HG02943 (cell line): ENCODE measurements around the gene ATP13A2.

Experiments
- ATAC-seq: cut with Tn5 transposase; IDR thresholded peaks from one replicate; pipeline ENCODE4 v1.9.1; 2021; ENCODE audit warnings: mild to moderate bottlenecking, low read depth, moderate library complexity; ENCODE audit not compliant: unreplicated experiment

ATP13A2 gene

DNA sequence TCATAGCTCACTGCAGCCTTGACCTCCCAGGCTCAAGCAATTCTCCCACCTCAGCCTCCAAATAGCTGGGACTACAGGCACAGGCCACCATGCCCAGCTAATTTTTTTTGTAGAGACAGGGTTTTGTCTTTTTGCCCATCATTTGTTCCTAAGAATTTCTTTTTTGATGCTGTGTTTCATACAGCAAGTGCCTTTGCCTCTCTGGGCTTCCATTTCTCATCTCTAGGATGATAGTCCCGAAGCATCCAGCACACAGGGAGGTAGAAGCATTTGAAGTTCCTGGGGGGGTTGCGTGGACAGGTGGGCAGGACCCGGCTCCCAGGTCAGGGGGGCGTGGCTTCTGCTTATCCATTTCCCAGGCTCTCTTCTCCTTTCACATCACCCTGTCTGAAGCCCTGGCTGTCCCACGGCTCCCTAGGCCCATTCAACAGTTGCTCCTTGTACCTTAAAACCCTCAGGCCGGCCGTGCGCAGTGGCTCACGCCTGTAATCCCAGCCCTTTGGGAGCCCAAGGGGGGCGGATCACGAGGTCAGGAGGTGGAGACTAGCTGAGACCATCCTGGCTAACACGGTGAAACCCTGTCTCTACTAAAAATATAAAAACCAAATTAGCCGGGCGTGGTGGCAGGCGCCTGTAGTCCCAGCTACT, 3.4 kb downstream of the ATP13A2 start:
- no peak for ATAC-seq

DNA sequence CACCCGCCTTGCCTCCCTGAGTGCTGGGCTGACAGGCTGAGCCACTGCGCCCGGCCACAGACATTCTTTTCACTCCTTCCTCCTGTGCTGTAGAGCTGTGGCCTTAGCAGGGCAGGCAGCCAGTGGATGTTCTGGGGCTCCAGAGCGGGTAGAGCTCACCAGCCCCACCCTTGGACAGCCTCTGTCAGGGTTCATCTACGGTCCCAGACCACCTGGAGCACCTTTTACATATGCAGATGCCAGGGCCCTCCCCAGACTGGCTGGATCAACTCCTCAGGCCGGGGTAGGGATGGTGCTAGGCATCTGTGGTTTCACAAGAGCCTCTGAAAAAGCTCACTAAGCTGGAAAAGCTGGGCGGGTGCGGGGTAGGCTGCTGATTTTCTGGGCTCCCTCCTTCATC, 4.6 kb downstream of the ATP13A2 start:
- no peak for ATAC-seq

DNA sequence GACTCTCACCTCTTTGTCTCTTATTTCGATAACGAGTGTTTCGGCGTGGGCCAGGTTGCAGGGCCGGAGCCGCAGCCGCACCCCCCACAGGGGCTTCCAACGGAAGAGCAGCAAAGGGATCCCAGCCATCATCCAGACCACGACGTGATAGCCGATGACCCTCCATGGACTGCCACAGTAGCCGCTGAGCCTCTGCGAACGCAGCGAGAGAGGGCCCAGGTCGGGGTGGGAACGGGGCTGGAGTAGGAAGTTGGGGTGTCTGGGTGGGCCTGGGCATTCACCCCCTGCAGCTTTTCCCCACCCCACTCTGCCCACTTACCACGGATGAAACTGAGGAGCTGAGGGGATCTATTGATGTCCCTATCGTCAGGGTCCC, 6.4 kb downstream of the ATP13A2 start:
- ATAC-seq, result no peak

DNA sequence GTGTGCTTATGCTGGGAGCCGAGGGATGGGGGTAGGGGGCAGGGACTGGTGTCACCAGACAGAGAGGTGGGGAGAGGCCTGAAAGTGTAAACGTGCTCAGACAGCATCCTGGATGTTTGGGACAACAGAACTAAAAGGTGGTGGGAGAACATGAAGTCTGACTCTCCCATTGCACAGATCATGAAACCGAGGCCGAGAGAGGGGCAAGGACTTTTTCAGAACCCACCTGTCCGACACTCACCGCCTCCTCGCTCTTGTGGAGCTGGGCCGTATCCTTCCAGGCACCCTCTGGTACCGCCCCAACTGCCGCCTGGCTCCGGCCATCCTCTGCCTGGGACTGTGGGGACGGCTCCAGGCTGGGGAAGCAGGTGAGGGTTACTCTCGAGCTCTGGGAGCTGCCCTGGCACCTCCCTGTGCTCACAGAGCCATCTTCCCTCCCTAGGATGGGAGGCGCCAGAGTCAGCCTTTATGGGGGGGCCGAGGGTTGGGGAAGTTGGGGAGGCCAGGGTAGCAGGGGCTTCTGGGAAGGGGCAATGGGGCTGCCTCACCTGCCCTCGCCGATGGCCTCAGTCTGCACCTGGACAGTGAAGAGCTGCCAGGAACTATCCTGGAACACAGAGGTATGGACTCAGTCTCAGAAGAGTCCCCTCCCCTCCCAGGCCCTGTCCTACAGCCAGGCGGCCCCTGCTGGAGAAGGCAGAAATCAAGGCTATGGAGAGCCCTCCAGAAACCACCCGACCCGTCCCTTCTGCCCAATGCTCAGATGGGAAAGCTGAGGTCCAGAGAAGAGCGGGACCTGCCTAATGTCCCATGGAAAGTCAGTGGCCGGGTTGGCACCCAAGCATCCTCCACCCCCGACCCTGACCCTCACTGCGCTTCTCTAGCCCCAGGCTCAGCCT, 7.0 kb downstream of the ATP13A2 start:
- ATAC-seq, result no peak

DNA sequence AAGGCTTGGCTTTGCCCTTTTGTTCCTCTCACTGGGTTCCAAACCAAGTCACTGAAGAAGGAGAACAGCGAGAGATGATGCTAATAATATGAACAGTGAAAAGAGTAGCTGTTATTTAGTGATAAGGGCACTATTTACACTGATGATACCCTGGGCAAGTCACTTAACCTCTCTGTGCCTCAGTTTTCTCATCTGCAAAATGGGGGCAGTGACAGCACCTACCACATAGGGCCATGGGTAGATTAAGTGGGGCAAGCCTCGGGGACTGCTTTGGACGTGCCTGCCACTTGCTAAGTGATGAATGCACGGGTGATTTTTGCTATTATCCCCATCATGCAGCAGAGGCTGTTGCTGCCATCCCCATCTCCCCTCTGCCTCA, 9.2 kb downstream of the ATP13A2 start:
- ATAC-seq, result no peak

DNA sequence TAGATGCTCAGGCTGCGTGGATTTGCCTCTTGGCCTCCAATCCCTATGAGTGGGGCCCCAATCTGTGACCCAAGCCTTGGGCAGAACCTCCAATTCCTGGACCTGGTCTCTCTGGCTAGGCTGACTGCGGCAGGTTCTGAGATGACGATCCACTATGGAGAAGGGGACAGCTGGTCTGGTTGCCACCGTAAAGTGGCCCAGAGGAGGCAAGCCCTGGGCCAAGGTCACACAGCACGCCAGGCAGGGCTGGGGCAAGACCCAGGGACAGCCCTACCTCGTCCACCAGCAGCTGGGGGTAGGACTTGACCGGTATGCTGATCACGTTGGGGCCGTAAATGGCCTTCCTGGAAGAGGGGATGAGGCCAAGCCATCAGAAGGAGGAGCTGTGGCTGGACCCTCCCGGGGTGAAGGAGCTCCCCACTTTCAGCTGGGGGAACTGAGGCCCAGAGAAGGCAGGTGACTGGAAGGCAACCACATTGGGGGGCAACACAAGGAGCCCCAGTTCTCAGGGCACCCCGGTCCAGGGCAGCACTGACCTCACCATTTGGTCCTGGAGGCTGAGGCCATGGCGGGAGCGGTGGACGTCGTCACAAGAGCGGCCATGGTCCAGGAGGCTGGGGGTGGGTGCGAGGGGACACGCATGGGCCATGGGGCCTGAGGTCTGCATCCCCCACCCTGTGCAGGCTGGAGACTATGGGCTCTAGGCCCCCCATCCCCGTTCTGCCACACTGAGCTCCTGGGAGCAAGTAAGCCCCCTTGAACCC, 9.8 kb downstream of the ATP13A2 start:
- ATAC-seq, result no peak

DNA sequence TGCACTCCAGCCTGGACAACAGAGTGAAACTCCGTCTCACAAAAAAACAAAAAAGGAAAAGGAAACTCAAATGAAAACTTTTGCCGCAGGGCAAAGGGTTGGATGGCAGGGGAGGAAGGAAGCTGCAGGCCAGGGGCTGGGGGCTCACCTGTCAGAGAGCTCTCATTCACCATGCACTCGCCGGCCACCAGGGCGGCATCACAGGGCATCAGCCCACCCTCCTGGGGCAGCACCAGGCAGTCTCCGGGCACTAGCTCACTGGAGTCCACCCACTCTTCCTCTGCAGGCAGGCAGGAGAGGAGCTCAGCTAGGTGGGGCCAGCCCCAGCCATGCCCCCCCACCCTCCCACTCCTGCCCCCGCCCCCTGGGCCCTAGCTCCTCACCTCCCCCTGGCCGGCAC, 11.9 kb downstream of the ATP13A2 start:
- no peak for ATAC-seq

DNA sequence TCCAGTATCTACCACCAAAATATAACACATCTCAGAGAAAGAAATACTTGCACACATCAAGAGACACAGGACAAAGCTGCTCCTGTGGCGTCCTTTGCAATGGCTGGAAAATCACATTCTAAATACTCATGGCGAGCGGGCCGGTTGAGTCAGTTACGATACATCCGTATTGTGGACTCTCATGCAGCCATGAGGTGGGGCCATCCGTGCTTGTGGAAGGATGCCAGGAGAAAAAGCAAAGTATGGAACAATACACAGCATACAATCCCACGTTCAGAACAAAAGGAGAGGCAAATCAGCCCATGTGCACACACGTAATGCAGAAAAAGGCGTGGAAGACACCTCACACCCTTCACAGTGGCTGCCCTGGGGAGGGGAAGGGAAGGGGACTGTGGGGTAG, 13.1 kb downstream of the ATP13A2 start:
- ATAC-seq, result no peak

DNA sequence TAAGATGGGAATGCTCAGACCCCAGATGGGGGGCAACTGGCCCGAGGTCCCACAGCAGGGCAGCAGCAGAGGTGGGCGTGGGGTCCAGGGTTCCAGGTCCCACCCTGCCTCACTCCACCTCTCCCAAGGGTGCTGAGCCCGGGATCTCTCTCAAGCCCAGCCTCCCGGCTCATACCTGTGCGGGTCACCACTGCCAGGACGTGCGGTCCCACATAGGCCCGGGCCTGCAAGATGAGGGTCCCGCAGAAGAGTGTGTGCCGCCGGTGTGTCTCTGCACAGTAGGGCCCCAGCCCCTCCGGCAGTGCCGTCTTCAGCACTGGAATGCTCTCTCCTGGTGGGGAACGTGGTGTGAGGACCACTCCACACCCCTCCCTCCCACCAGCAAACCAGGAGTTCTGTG, 14.9 kb downstream of the ATP13A2 start:
- ATAC-seq, result no peak

DNA sequence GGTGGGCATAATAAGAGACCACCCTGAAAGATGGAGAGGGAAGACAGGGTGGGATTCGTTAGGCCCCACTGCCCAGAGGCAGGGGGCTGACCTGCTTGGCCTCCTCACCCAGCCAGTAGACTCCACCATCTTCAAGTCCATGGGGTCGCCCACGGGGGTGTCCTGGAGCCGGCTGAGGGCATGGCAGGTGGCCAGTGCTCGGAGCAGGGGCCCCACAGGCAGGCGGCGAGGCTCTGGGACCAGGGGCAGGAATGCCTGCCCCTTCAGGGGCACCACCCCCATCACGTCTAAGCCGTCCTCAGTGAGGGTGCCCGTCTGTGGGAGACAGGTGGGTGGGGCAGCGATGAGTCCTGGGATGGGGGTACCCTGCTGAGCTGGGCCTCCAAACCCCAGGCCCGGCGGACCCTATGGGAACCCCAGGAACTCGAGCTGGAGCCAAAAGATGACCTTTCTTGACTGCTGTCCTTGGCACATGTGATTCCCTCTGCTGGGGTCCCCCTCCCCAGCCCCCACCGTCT, 18.1 kb downstream of the ATP13A2 start:
- no peak for ATAC-seq

DNA sequence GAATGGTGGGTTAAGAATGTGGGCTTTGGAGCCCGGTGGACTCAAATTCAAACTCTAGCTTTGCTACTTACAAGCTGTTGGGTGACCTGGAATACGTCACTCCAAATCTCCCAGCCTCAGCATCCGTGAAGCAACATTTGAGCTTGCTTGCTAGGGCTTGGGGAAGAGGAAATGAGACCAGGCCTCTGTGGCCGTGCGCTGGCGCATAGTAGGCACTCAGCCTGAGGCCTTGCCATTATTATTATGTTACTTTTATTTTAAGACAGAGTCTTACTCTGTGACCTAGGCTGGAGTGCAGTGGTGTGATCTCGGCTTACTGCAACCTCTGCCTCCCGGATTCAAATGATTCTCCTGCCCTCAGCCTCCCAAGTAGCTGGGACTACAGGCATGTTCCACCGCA, 19.1 kb downstream of the ATP13A2 start:
- ATAC-seq, result no peak

DNA sequence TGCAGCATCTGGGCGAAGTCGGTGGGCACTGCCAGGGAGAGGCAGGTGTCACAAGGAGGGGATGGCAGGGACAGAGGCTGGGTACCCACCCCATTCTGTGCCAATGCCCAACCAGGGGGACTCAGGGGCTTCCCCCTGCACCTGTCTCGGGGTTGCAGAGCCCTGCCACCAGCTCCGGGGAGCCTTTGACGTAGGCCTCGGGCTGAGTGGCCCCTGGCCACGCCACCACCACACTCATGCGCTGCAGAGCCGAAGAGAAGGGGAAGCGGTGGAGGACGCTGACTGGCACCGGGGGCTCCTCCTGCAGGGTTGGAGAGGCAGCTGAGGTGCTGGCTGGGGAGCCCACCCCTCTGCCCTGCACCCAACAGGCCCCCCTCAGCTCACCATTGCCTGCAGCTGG, 19.6 kb downstream of the ATP13A2 start:
- no peak for ATAC-seq

DNA sequence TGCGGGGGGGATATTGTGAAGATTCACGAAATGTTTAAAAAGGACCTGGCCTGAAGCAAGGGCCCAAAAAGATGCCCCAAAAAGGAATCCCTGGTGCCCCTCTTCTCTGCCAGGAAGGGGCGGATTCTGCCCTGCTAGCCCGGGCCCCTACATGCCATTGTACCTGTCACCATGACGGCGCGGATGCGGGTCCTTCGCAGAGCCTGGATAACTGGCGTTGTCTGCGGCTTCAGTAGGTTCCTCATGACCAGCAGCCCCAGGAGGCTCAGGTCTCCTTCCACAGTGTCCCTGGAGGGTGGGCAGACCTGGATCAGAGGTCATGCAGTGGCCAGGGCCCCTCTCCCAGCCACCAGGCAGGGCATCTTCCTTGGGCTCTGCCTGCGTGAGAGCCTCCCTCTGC, 20.2 kb downstream of the ATP13A2 start:
- no peak for ATAC-seq

DNA sequence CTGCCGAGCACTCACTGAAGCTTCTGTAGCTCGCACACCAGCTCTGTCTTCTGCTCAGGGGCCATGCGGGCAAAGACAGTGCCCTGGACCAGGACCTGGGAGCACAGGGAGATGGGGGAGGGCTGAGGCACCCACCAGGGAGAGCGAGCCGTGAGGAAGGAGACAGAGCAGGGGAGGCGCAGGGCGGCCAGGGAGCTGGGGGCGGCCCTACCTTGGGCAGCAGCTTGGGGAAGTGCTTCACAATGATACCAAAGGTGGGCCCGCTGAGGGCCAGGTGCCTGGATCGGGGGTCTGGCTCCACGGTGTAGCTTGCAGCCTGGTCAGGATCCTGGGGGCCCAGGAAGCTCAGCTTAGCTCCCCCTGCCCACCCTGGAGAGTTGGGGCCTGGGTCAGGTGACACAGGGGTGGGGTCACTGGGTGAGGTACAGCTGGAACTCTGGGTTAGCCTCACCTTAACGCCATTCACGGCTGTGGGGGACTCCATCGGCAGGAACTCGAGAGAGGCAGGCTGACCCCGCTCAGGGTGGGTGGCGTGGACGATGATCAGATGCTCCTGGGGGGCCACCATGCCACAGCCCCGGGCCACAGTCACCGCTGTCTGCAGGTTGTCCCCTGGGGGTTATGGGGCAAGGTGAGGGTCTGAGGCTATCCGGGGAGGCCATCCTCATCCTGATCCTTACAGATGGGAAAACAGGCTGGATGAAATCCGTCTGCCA, 21.9 kb downstream of the ATP13A2 start:
- ATAC-seq, result no peak

DNA sequence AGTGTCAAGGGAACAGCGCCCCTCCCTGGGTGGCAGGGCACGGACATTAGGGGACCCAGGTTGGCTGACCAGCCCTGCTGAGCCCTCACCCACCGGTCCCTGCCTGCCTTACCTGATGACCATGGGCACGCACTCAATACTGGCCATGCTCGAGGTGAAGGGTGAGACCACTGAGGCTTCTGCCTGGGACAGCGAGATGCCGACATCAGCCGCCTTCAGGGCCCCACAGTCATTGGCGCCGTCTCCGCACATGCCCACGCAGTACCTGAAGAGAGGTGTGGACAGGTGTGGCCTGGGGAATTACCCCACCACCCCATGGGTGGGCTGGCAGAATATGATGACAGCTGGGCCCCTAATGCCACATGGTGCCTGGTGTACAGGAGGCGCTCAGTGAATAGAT, 23.5 kb downstream of the ATP13A2 start:
- no peak for ATAC-seq

DNA sequence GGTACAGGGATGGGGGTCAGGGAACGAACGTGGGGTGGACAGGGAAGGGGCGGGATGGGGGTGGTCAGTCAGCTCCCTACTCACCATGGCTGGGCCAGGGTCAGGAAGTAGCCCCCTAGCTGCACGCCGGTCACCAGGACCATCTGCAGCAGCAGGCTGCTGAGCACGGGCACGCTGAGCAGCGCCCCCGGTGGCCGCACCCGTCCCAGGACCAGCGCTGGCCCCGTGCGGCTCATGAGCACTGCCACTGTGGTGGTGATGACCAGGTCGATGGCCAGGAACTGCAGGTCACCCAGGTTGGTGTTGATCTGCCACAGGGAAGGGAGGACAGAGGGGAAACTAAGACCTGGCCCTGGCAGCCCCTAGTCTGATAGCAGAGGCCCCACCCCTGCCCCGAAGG, 24.8 kb downstream of the ATP13A2 start:
- no peak for ATAC-seq

DNA sequence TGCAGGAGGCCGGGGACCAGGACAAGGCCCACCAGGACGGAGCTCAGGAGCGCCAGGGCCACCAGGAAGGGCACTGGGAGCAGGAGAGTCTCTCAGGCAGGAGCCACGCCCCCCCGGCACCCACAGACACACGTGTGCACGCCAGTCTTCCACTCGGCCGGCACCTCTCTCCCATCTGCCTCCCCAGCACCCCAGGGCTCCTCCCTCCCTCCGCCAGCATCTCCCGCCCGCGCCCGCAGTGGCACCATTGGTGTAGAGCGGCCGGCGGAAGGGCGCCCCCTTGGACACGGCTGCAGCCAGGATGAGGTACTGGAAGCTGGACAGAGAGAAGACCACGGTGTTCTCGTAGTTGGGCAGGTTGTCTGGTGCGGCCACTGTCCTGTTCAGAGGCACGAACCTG, 25.2 kb downstream of the ATP13A2 start:
- ATAC-seq, result no peak

DNA sequence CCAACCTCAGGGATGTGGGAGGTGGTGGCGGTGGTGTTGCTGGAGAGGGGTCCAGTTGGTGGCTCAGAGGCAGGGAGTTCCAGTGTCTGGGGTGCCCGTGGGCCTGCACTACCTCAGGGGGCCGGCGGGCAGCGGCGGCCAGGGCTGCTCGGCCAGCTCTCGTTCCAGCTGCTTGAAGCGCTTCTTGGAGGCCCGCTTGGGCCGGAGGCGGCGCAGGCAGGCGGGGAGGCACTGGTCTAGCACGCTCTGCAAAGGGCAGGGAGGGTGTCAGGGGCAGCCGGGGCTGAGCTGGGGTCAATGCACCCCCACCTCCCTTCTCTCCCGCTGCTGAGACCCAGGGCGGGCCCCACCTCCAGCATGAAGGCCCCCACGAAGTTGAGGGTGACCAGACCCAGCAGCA, 25.6 kb downstream of the ATP13A2 start:
- ATAC-seq, result no peak

DNA sequence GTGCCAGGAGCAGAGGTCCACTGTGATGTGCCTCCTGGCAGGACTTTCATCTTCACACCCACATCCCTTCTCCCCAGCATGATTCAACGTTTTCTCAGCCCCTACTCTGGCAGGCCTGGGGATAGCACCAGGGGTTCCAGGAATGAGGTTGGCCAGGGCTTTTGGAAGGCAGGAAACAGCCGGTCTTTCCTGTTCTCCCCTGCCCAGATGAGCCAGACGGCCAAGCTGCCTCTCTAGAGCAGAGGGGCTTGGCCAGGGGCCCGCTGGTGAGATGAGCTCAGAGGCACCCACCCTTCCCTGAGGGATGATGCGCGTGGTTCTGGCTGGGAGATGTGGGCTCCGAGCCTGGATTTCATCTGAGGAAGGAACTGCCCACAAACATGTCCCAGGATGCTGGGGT, 27.0 kb downstream of the ATP13A2 start:
- ATAC-seq, result no peak

DNA sequence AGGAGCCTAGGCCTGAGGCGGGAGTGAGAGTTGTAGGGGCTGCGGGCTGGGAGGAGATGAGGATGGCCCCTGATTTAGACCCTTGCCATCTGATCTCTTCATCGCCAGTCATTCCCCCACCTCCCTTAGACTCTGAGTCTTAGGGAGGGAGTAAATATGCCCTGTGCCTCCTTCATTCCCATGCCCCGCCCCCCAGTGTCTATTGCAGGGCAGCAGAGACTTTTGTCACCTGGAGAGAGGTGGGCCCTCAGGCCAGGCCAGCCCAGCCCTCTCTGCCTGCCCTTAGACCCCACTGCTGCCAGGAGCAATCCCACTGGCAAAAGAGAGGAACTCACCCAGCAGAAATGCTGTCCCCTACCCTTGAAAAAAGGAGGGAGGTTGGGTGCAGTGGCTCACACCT, 28.1 kb downstream of the ATP13A2 start:
- no peak for ATAC-seq

DNA sequence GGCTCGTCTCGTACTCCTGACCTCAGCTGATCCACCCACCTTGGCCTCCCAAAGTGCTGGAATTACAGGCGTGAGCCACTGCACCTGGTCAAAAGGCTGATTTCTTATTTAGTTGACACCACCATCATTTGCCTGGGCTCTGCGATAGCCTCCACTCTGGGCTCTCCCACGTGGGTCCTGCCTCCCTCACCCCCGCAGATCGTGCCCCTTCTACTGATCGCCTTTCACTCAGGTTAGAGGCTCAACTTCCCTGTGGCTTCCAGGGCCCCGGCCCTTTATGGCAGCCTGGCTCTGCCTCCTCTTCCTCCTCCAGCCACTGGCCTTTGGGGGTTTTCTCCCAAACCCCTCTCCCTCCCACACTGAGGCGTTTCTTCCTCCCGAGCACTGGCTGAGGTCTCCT, 28.8 kb downstream of the ATP13A2 start:
- no peak for ATAC-seq
